Measurements from ENCODE around the gene RIPK3.

Gene RIPK3

GRCh38 chr14:24321212-24321975 is 18.4 kb downstream of the RIPK3 start:
- DNase-seq (ENCODE audit: low spot score) = no peak

GRCh38 chr14:24317141-24317928 is 22.5 kb downstream of the RIPK3 start:
- peak; percentile 50 for DNase-seq (ENCODE audit: low spot score)

- no peak for DNase-seq (ENCODE audit: low spot score)
Measured at GRCh38 chr14:24316597-24316950, 23.2 kb downstream of the RIPK3 start.

GRCh38 chr14:24315807-24316596 is 23.8 kb downstream of the RIPK3 start:
- DNase-seq (ENCODE audit: low spot score) = no peak

GRCh38 chr14:24315243-24315806 is 24.5 kb downstream of the RIPK3 start:
- no peak for DNase-seq (ENCODE audit: low spot score)

GRCh38 chr14:24314377-24315193 is 25.2 kb downstream of the RIPK3 start:
- no peak for DNase-seq (ENCODE audit: low spot score)

- no peak for DNase-seq (ENCODE audit: low spot score)
Measured at GRCh38 chr14:24313913-24314312, 25.9 kb downstream of the RIPK3 start.

- DNase-seq (ENCODE audit: low spot score) = no peak
Measured at GRCh38 chr14:24312736-24313507, 26.9 kb downstream of the RIPK3 start.

GRCh38 chr14:24311837-24312615 is 27.8 kb downstream of the RIPK3 start:
- peak; percentile 45 for DNase-seq (ENCODE audit: low spot score)

- DNase-seq (ENCODE audit: low spot score) = peak; percentile 90
Measured at GRCh38 chr14:24310646-24311604, 28.9 kb downstream of the RIPK3 start, which contains the start of gene LTB4R. Gene LTB4R, plus strand, starts transcription at chr14:24311502. Its CDS starts 4,150 bp downstream, at chr14:24315652.

GRCh38 chr14:24310265-24310645 is 29.5 kb downstream of the RIPK3 start:
- no peak for DNase-seq (ENCODE audit: low spot score)

- DNase-seq (ENCODE audit: low spot score) = no peak
Measured at GRCh38 chr14:24309538-24310264, 30.1 kb downstream of the RIPK3 start, which contains the start of gene LTB4R2. Gene LTB4R2, plus strand, starts transcription at chr14:24310140. Its CDS starts 525 bp downstream, at chr14:24310665.

GRCh38 chr14:24308342-24309124 is 31.3 kb downstream of the RIPK3 start:
- no peak for DNase-seq (ENCODE audit: low spot score)

- peak; percentile 85 for DNase-seq (ENCODE audit: low spot score)
Measured at GRCh38 chr14:24307575-24308341, 32.0 kb downstream of the RIPK3 start, which contains the start of gene CIDEB. Gene CIDEB, minus strand, starts transcription at chr14:24307977. Its CDS starts 119 bp downstream, at chr14:24307858.

GRCh38 chr14:24307156-24307574 is 32.6 kb downstream of the RIPK3 start:
- no peak for DNase-seq (ENCODE audit: low spot score)

GRCh38 chr14:24304019-24304387 is 35.8 kb downstream of the RIPK3 start:
- no peak for DNase-seq (ENCODE audit: low spot score)
